ENCODE results near the gene AMPD3.

Gene AMPD3

DNA sequence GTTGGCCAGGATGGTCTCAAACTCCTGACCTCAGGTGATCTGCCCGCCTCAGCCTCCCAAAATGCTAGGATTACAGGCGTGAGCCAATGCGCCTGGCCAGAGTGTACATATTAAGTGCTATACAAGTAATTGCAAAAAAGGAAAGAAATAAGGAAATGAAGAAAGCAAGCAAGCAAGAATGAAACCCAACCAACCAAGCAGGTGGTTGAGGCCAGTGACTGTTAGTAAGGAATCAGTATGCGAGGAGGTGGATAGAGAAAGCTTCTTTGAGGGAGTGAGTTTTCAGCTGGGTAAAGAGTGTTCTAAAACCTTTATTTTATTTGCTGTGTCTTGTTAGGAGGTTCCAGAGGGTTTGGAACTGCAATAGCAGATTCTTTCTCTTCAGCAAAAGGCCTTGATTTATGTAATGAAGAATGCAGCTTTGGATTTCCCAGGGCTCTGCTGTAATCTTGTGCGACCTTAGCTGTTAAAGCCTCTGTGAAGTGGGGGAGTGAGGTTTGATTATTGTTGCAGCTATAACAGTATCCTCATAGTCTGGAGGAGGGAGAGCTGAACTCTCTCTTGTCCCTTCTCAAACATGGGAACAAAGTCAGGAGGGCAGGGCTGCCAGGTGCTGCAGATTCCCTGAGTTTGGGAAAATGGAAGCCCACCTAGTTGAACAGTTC lies 5.7 kb downstream of the AMPD3 start:
- DNase-seq (ENCODE audit: low read depth, low spot score), result no peak

GRCh38 chr11:10461276-10461790 lies 6.3 kb downstream of the AMPD3 start:
- DNase-seq (ENCODE audit: low read depth, low spot score), result no peak

DNA sequence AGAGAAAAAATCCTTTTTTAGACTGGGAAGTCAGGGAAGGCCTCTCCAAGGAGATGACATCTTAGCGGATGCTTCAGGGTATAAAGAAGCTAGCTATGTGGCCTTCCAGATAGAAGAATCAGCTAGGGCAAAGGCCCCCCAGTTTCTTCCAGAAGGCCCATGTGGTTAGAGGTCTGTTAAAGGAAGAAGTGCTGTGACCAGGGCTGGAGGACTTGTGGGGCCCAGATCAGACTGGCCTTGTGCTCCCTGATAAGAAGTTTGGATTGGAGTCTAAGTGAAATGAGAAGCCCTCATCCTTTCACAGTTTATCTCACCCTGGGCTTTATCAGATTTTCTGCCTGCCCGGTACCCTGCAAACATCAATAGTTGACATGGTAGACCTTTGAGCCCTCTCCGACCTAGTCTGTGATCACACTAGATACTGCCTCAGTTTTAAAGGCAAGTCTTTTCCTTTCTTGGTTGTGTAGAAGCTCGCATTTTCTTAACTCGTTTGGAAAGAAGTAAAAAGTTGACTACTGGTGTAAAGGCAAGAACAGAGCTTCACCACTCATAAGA lies 7.8 kb downstream of the AMPD3 start:
- no peak for DNase-seq (ENCODE audit: low read depth, low spot score)

- DNase-seq (ENCODE audit: low read depth, low spot score), result no peak
Measured at GRCh38 chr11:10473371-10473770, 18.3 kb downstream of the AMPD3 start.

DNA sequence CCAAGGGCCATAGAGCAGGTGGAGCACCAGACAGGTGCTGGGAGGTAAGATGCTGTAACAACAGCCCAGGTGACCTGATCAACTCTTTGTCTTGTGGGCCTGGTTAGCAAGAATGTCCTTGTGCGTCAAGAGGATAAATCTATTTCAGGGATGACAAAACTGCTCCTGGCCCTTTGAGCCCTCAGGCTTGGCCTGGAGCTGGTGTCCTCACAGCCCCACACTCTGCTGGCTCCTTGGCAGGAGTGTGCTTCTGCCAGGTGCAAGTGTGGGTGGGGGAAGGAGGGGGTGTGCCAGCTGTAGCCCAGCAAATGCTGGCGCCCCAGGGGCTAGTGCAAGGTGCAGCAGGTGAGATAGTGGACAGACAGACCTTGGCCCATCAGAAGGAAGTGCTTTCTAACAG lies 19.5 kb downstream of the AMPD3 start:
- DNase-seq (ENCODE audit: low read depth, low spot score), result no peak

DNA sequence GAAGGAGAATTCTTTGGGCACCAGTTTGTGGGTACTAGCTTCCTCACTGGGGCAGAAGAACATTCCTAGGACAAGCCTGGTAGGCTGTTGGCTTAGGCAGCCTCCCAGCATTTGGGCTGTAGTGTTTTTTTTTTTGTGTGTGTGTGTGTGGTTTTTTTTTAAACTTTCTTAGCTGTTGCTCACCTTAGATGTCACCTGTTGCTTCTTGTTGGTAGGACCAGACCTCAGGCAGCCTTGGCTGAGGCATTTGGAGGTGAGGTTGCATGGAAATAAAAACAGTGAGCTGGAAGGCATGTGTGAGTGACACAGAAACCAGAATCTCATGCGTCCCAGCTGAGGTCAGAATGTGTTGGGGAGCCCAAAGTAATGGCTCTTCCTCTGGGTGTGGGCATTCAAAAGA lies 21.3 kb downstream of the AMPD3 start:
- DNase-seq (ENCODE audit: low read depth, low spot score), result no peak

DNA sequence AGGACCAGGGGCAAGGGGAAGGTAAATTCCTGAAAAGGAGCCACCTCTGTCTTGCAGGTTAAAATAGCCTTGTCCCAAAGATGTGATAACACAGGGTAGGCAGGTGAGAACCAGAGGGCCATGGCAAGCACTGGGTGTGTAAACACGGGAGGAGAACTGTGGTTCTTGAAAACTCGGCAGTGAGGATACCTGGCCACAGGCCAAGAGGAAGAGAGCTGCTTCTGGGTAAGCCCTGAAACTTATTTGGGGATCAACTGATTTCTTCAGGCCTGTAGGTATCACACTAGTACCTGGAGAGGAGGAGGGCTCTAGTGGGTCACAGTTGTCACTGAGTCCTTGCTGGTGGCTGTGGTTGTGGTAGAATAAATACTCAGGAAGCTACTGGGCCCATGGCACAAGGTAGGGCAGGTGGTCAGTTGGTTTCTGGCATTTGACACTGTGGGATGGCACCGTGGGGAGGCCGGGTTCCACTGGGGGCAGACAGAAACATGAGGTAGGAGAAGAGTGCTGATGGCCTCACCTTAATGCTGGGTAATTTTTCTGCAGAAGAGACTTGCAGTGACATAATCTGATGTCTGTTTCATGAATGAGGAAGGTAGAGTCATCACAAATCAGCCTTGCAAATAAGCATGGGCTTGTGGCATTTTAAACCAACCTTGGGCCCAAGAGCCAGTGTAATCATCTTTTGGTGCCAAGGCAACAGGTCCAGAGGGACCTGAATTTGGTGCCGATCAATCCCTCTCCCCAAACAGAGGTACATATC lies 22.0 kb downstream of the AMPD3 start:
- DNase-seq (ENCODE audit: low read depth, low spot score), result no peak

GRCh38 chr11:10477690-10478046 lies 22.6 kb downstream of the AMPD3 start:
- no peak for DNase-seq (ENCODE audit: low read depth, low spot score)

GRCh38 chr11:10478066-10478465 lies 23.0 kb downstream of the AMPD3 start:
- DNase-seq (ENCODE audit: low read depth, low spot score), result no peak

DNA sequence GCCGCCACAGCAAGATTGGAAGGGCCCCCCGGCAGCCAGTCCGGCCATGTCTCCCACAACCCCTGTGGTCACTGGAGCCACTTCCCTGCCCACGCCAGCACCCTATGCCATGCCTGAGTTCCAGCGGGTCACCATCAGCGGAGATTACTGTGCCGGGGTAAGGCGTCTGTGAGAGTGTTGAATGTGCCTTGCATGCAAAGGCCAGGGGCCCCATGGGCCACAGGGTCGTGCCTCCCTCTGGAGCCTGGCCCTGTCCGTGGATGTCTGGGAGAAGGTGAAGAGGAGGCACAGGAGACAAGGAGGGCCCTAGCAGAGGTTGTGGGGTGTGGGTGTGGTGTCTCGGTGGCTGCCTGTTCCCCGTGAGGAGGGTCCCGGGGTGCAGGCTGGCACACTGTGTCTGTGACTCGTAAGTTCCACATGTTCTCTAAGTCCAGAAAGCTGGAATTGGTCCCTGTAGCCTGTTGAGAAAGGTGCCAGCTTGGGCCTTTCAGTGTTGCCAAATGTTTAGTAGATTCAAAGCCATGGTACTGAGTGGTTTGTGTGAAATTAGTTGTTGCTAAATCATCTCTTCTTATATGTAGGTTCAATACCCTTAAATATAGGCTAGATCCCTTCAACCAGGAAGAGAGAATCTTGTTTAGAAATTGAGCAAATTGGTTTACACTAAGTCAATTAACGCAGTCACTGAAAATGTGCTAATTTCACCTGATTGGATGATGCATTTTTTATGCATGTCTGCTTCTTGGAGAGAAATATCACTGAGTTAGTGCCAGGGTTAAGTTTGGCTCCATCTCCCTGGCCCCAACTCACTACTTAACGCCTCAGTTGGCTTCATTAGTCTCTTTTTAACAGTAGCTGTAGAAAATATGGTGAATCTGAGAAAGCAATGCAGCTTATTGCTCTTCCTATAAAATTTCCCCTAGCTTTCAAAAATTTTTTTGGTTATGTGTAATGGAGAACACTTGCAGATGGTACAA lies 23.8 kb downstream of the AMPD3 start:
- no peak for DNase-seq (ENCODE audit: low read depth, low spot score)

DNA sequence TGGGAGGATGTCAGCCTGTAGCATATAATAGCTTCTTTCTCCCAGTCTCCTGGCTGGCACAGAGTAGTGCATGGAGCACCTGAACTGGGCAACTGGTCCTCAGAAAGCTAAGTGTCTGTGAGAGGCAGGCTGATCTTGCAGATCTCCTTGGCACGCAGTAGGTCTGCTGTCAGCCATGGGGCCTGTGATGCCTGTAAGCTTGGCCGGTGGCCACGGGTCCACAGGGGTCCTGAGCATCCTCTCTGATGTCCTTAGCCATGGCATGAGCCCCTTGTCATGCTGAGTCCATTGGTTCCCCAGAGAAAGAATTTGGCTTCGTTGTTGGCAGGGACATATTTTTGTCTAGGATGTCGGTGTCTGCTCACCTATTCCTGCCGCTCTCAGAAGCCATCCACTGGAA lies 25.0 kb downstream of the AMPD3 start:
- DNase-seq (ENCODE audit: low read depth, low spot score), result no peak

DNA sequence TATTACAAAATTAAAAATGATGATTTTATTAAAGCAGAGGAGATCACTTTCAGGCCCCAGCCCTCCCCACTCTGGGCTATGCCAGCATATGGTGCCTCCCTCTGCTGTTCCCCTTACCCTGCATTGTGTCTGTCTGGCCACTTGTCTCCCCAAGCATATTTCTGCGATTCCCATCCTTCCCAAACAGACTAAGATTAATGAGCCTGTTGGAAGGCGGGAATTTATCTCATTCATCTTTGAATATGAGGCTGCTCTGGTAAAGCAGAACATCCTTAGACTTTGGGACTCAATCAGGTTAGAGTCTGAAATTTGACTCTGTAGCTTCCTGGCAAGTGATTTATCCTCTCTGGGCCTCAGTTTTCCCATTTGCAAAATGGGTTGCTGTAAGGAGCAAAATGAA lies 25.7 kb downstream of the AMPD3 start:
- DNase-seq (ENCODE audit: low read depth, low spot score), result no peak

- DNase-seq (ENCODE audit: low read depth, low spot score), result no peak
Measured at GRCh38 chr11:10481560-10482349, 26.7 kb downstream of the AMPD3 start.

DNA sequence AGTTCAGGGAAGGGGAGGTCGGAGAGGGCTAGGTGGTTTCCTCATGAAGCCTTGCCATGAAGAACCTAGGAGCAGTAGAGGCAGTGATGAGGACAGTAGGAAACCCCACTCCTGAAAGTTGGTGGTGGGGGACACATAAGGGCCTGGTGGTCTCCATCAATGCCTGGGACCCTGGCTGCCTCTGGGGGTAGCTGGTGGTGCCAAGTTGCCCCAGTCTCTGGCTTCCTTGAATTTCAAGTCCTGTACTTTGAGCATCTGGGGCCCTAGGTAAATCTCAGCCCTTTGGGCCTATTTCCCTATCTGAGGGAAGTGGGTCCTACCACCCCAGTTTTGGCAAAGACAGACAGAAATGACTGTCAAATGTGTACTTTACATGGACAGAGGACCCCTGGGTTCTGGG lies 28.1 kb downstream of the AMPD3 start:
- DNase-seq (ENCODE audit: low read depth, low spot score), result no peak

DNA sequence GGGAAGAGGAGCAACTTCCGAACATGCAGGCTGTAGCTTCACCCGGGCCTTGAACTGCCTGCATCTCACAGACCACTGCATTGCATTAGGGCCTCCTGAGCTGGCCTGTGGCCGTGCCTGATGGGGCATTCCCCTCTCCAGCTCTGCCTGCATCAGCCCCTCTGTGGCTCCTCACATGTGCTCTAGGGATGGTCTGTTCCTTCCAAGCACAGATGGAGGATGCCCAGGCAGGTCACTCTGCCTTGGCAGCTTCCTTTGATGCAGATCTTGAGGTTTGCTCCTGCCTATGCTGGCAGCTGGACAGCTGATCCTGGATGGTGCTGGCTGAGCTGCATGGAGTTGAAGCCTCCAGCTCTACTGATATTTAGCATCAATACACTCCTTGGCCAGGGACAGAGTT lies 28.5 kb downstream of the AMPD3 start:
- DNase-seq (ENCODE audit: low read depth, low spot score), result no peak

- no peak for DNase-seq (ENCODE audit: low read depth, low spot score)
Measured at GRCh38 chr11:10484461-10485180, 29.6 kb downstream of the AMPD3 start.

DNA sequence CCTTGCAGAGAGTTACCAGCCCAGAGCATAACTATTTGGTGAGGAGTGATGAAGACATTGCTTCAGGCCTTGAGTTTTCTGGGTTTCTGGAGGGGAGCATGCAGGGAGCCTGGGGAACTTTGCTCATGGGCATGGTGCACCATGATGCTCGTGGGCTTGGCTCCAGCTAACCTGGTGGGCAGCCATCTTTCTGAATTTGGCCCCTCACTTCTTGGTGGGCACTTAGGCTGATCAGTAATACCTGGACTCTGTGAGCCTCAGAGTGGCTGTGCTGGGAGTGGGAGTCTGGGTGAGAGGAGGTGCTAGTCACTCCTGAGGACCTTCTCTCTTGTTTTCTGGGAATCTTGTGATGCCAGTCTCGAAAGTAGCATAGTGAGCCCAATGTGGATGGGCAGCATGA lies 30.6 kb downstream of the AMPD3 start:
- DNase-seq (ENCODE audit: low read depth, low spot score), result no peak

GRCh38 chr11:10486161-10486840 lies 31.2 kb downstream of the AMPD3 start:
- DNase-seq (ENCODE audit: low read depth, low spot score), result no peak

DNA sequence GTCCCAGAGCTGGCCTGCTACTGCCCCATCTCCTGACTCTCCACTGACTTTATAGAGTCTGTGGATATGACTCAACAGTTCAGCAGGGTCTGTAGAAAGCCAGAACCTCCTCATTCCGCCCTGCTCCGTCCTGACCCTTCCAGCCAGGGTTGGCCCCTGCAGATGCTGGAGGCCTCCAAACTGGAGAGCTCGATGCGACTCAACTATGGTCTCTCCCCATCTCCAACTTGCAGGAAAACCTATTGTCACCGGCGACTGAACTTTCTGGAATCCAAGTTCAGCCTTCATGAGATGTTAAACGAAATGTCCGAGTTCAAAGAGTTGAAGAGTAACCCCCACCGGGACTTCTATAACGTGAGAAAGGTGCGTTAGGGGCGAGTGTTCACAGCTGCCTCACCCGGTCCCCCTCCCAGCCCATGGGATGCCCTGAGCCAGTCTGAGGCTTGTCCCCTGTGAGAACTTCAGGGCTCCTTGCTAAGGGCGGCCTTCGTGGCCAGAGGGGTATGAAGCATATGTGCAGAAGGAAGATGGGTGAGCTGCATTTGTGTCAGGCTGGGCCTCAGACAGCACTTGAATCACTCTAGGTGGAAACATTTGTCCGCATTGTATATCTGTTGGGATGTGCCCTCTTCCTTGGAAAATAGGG lies 32.1 kb downstream of the AMPD3 start:
- no peak for DNase-seq (ENCODE audit: low read depth, low spot score)
